Left forelimb (tissue), 1 donor: ENCODE results near the gene JKAMP.
"Not testable (repeated sequence)": the region's sequence is repeated elsewhere in the genome, so short reads cannot be mapped to it uniquely, and the experiment has no call there.

Experiments used
- DNase-seq: peaks from one replicate; pipeline ENCODE4 v3.0.0-alpha.2; 2018; ENCODE audit warnings: low spot score

Gene JKAMP, protein sequence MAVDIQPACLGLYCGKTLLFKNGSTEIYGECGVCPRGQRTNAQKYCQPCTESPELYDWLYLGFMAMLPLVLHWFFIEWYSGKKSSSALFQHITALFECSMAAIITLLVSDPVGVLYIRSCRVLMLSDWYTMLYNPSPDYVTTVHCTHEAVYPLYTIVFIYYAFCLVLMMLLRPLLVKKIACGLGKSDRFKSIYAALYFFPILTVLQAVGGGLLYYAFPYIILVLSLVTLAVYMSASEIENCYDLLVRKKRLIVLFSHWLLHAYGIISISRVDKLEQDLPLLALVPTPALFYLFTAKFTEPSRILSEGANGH

GRCh38 chr14:59483819-59484638 lies at the start of gene JKAMP, which contains the start of gene L3HYPDH:
Gene JKAMP (plus strand): TSS chr14:59484517. CDS start chr14:59484590, 73 bp downstream.
Gene L3HYPDH (minus strand): TSS chr14:59484408. CDS start chr14:59484316, 92 bp downstream.
- peak; percentile 98 for DNase-seq

GRCh38 chr14:59435101-59435500 lies 49.2 kb upstream of the JKAMP start:
- DNase-seq, result no peak

- DNase-seq, result no peak
Measured at GRCh38 chr14:59435987-59436386, 48.3 kb upstream of the JKAMP start.

DNA sequence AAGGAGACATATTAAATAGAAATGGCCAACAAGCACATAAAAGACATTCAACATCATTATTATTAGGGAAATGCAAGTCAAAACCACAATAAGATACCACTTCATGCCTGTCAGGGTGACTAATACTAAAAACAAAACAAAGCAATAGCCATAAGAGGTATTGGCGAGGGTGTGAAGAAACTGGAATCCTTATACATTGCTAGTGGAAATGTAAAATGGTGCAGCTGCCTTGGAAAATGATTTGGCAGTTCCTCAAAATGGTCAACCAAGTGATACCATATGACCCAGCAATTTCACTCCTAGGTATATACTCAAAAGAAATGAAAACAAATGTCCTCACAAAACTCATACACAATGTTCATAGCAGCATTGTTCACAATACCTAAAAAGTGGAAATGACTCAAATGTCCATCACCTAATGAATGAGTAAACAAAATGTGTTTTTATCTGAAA lies 46.1 kb upstream of the JKAMP start:
- DNase-seq, result no peak

DNA sequence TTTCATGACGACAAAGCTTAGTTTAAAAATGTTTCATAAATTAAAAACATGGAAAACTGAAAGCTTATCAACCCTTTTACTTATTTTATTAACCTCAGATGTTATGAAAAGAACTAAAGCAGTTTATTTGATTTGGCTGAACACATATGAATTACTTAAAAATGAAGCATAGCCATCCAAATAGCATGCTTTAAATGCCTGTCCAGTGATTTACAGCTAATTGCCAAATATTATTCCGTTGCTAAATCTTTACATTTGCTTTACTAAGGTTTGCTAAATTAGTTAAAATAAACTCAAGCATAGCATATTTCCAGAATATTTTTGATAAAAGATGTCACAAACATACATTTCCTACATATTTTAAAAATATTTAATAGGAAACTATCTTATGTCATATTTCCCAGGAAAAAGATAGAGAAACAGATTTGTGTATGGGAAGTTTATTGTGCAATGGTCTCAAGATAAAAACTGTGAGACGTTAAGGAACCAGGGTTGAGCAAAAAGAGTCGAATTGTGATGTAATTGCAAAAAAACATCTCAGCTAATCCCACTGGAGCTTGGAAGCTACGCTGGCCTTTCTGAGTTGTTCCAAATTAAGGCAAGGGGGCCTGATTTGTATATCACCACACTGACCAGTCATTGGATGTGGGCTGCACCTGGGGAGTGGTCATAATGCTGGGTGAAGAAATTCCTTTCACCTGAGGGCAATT lies 44.9 kb upstream of the JKAMP start:
- no peak for DNase-seq

DNA sequence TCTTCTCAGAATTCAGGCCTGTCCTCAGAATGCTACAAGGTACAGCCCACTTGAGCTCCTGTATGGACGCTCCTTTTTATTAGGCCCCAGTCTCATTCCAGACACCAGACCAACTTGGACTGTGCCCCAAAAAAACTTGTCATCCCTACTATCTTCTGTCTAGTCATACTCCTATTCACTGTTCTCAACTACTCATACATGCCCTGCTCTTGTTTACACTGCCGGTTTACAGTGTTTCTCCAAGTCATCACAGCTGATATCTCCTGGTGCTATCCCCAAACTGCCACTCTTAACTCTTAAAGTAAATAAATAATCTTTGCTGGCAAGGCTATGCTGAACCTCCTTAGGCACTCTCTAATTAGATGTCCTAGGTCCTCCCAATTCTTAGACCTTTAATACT lies 35.6 kb upstream of the JKAMP start:
- not testable (repeated sequence) for DNase-seq

DNA sequence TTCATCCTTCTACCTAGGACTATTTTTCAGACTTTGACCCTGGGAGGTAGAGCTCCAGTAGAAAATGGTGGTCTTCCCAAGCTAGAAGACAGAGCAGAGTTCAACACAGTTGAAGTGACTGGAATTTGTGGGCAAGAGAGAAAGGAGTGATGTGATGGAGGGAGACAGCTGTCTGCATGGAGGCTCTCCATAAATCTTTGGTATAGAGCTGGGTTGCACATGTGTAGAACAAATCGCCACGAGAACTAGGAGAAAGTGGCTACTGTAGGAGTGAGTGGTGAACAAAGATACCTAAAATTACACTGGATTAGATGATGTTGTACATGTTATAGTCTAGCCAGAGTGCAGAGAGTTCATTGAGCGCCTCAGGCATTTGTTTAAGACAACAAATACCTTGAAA lies 33.6 kb upstream of the JKAMP start:
- DNase-seq, result no peak

DNA sequence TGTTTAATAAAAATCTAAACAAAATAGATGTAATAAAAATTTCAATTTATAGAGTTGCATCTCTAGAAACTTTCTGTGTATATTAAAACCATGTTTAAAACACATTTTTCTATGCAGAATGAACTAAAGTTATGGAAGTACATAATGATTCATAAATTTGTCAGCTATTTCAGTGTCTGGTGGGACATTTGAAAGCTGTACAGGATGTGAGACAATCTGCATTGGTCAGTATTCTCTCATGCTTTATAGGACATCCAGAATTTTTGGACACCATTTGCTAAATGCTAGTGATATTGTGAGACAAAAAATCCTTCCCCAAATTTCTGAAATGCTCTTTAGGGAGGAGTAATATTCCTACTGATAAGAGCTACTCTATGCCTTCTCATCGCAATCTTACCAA lies 32.5 kb upstream of the JKAMP start:
- no peak for DNase-seq

GRCh38 chr14:59454139-59454538 lies 30.2 kb upstream of the JKAMP start:
- DNase-seq, result no peak

DNA sequence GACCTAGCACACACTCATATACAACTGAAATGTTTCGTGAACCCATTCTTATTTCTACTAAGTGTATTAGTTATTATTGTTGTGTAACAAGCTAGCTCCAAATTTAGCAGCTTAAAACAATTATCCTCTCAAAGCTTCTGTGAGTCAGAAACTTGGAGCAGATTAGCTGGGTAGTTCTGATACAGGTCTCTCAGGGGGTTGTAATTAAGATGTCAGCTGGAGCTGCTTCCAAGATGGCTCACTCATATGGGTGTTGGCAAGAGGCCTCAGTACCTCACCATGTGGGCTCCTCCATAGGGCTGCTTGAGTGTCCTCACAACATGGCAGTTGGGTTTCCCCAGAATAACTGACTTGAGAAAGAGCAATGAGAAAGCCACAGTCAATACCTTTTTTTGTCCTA lies 28.9 kb upstream of the JKAMP start:
- no peak for DNase-seq

DNA sequence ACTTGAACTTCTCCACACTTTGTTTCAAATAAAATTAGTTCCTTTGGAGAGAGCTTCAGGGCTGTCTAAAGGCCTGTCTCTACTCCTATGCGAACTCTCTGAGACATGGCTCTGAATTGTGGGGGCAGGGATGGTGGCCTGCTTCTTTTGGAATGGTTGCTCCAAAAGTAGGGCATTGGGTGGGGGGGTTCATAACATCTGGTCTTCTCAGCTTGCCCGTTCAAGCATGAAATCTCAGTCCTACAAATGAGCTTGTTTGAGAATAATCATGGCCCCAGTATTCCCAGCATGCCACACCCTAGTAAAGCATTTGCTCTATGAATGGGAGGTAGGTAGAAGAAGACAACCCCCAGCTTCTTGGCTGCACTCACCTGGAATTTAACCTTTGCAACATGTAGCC lies 25.8 kb upstream of the JKAMP start:
- DNase-seq, result no peak

- DNase-seq, result no peak
Measured at GRCh38 chr14:59460378-59460777, 23.9 kb upstream of the JKAMP start.

DNA sequence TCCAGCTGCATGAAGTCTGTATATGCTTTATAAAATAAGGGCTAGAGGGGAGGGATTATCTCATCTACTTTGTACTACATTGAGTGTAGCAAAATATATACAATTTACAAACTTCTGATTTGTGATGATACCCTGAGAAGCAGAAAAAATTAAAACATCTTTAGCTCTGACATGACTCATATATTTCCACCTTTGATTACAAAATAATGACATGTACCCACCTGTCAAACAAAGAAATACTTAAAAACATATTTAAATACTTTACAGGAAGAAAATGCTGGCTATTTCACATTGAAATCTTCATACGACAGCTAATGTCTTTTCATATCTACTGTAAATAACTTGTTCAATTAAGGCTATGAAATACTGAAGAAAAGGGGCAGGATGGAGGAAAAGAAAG lies 22.4 kb upstream of the JKAMP start:
- no peak for DNase-seq

DNA sequence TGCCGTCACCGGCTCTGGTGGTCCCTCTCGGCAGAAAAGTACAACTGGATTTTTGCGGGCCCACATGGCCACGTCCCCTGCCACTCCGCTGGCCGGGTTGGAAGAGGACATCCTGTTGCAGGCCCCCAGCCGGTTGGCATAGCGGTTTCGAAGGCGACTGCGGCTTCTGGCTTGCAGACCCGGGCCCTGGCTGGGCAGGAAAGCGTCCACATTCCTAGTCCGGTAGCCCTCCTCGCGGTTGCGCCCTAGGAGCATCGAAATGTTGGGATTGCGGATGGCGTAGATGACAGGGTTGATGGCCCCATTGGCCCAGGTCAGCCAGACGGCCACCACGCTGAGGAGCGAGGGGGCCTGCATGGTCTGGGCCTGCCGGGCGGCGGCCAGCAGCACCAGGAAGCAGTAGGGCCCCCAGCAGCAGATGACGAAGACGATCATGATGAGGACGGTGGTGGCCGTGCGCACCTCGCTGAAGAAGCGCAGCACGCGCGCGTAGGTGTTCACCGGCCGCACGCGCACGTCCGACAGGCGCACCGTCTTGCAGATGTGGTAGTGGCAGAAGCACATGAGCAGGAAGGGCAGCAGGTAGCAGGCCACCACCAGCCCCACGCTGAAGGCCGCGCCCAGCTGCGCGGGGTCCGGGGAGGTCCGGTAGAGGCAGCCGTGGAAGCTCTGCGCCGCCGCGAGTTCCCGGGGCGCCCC lies 20.4 kb upstream of the JKAMP start:
- DNase-seq, result peak; percentile 73

DNA sequence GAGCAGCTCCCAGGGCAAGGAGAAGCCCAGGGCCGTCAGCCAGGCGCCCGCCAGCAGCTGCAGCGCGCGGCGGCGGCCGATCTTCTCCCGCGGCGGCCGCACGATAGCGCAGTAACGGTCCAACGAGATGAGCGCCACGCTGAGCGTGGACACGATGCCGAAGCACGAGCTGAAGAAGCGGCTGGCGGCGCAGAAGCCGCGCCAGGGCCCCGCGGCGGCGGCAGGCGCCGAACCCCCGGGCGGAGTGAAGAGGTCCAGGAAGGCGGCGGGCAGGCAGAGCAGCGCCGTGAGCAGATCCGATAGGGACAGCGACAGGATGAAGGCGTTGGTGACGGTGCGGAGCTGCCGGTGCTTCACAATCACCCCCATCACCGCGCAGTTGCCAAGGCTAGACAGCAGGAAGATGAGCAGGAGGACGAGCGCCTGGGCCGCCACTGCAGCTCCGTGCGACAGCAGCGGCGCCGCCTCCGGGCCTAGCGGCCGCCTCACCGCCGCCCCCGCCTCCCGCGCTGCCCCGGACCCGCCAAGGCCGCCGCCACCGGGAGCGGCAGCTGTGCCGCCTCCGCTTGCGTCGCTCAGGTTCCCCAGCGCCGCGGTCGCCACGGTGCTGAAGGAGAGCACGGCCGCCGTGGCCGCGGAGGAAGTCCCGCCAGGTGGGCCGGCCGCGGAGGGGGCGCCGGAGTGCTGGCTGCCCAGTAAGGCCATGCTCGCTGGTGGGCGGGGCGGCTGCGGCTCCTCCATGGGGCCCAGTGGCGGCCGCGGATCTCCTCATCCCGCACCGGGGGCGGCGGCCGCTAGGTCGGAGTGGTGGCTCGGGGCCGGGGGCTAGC lies 19.6 kb upstream of the JKAMP start:
- DNase-seq, result peak; percentile 85

- DNase-seq, result peak; percentile 78
Measured at GRCh38 chr14:59465316-59466135, 18.8 kb upstream of the JKAMP start, which contains the start of gene GPR135. Gene GPR135 (minus strand): TSS chr14:59465380. CDS start chr14:59465226, 154 bp downstream.

DNA sequence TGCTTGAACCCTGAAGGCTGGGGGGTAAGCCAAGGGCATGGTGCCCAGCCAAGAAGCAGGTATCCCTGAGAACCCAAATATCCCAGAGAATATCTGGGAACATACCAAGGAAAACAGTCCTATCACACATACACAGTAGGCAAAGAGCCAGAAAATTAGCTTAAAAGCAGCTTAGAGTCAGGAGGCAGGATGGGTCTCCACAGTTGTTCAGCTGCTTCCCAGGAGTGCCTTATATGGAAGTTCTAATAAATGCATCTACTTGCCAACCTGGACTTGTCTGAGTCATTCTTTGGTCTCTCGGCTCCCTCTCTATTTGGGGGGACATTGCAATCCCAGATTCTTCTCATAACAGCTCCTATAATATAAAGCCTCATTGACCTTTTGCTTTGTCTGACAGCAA lies 10.1 kb upstream of the JKAMP start:
- no peak for DNase-seq

DNA sequence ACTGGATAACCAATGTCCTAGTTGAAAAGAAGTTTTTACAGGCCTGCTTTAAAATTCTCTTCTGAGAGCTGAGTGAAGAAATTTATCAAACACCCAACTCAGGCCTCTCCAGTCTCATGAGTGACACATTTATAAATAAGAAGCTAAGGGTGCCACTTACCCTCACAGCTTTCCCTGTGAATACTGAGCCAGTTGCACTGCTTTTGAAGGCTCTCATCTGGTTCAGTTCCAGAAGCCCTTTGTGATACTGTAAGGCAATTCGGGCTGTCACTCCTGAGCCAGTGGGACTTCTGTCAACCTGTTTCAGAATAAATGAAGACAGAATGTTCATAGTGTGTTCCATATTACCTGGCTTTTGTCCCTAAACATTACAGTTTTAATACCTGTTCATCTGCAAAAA lies 8.6 kb upstream of the JKAMP start:
- no peak for DNase-seq

- no peak for DNase-seq
Measured at GRCh38 chr14:59478540-59478939, 5.8 kb upstream of the JKAMP start.

- DNase-seq, result no peak
Measured at GRCh38 chr14:59480166-59480565, 4.2 kb upstream of the JKAMP start.
